ENCODE data around the gene NEK7.

Gene NEK7

GRCh38 chr1:198352975-198353695 is 196.3 kb downstream of the NEK7 start:
- DNase-seq (ENCODE audit: low spot score): no peak

- no peak for DNase-seq (ENCODE audit: low spot score)
These were observed 201.1 kb downstream of the NEK7 start for GRCh38 chr1:198357937-198358336.

- no peak for DNase-seq (ENCODE audit: low spot score)
These were observed 202.3 kb downstream of the NEK7 start for GRCh38 chr1:198359024-198359653.

- DNase-seq (ENCODE audit: low spot score): no peak
These were observed 203.5 kb downstream of the NEK7 start for GRCh38 chr1:198360208-198360729.

- DNase-seq (ENCODE audit: low spot score): no peak
These were observed 204.5 kb downstream of the NEK7 start for GRCh38 chr1:198361237-198361767.

- no peak for DNase-seq (ENCODE audit: low spot score)
These were observed 206.9 kb downstream of the NEK7 start for GRCh38 chr1:198363625-198364151.

GRCh38 chr1:198364471-198364870 is 207.7 kb downstream of the NEK7 start:
- no peak for DNase-seq (ENCODE audit: low spot score)

- no peak for DNase-seq (ENCODE audit: low spot score)
These were observed 210.5 kb downstream of the NEK7 start for GRCh38 chr1:198367296-198367695.

- DNase-seq (ENCODE audit: low spot score): no peak
These were observed 214.2 kb downstream of the NEK7 start for GRCh38 chr1:198370996-198371395.
